Kidney (tissue), 14 donors: ENCODE measurements around the gene SCN7A. TPM values are rescaled to one million over a fixed set of nuclear protein-coding genes. Genes with fewer than 3 reads are reported as not detected.
"Not testable (repeated sequence)": the region's sequence is repeated elsewhere in the genome, so short reads cannot be mapped to it uniquely, and the experiment has no call there.

Source experiments
- DNase-seq, 5 donors: peaks; one replicate each; pipeline ENCODE4 v3.0.0-alpha.2; 2013 to 2020
- FAIRE-seq: peaks from 2 replicates; lab custom pipeline; 2012; peaks lifted over from hg19 to GRCh38; lab: Jason Lieb, UNC
- H3K27ac ChIP-seq, 2 donors: one replicate each; pipeline ENCODE4 v1.7.0; 2013; ENCODE audit warnings: low read depth in 2 of 2, low read length in 2 of 2, inconsistent platforms in 1 of 2
- H3K27me3 ChIP-seq: one replicate; pipeline ENCODE4 v1.7.1; 2013; ENCODE audit warnings: low read length, inconsistent platforms; ENCODE audit not compliant: control insufficient read depth, insufficient read depth
- H3K36me3 ChIP-seq, 3 donors: one replicate each; pipeline versions ENCODE4 v1.7.0 to v1.7.1; 2013; ENCODE audit warnings: low read length in 3 of 3, control low read depth in 1 of 3, inconsistent platforms in 1 of 3; ENCODE audit not compliant: insufficient read depth in 3 of 3, control insufficient read depth in 2 of 3
- H3K4me1 ChIP-seq, 3 donors: one replicate each; pipeline versions ENCODE4 v1.7.0 to v1.7.1; 2013; ENCODE audit warnings: low read length in 3 of 3, inconsistent platforms in 1 of 3, low read depth in 1 of 3; ENCODE audit not compliant: control insufficient read depth in 2 of 3, insufficient read depth in 2 of 3
- H3K4me3 ChIP-seq, 3 donors: one replicate each; pipeline versions ENCODE4 v1.7.0 to v1.8.1; 2013; ENCODE audit warnings: low read length in 3 of 3, control low read depth in 1 of 3, inconsistent platforms in 1 of 3
- H3K9ac ChIP-seq, 3 donors: one replicate each; pipeline versions ENCODE4 v1.7.0 to v1.7.1; 2013; ENCODE audit warnings: low read length in 3 of 3, control low read depth in 1 of 3, inconsistent platforms in 1 of 3
- H3K9me3 ChIP-seq, 3 donors: one replicate each; pipeline versions ENCODE4 v1.7.0 to v1.7.1; 2013; ENCODE audit warnings: low read length in 3 of 3, control low read depth in 1 of 3, inconsistent platforms in 1 of 3; ENCODE audit not compliant: control insufficient read depth in 2 of 3, insufficient read depth in 1 of 3
- intact Hi-C: fragments of 100-400 bp; cut with DNase I; formaldehyde crosslinking; loops from one replicate; pipeline ENCODE4 v1.11.1; 2022
- polyA plus RNA-seq: library from polyadenylated mRNA; stranded (reverse); fragments of 350-450 nt; fragmentation: Illumina TruSeq; extraction: RNeasy Lipid Tissue Mini Kit (QIAGEN cat#74804); gene quantifications from one replicate; pipeline ENCODE4 v1.2.3, GENCODE V29; 2014; ENCODE audit warnings: low read depth, low replicate concordance; ENCODE audit not compliant: insufficient read depth
- total RNA-seq: library from RNA; stranded (reverse); fragmentation: NEBNext Ultra II Directional; extraction: Animal tissue kit (Norgen Biotek cat#: 25700); gene quantifications from one replicate; pipeline ENCODE4 v1.2.1, GENCODE V29; 2021
- TF ChIP-seq, protein P1 (sequence below): IDR thresholded peaks from 3 replicates; pipeline ENCODE4 v1.5.1; 2012; ENCODE audit warnings: mild to moderate bottlenecking, moderate library complexity, borderline replicate concordance; ENCODE audit not compliant: insufficient read depth; ENCODE audit errors: extremely low read depth
- donor health status: control.
- donor health status: control.
- donor health status: control.
- donor health status: control.
- donor health status: control.
- donor health status: DM: yes; HTN: yes; CAD: no.
- donor health status: Normal renal cell carcinoma (clear cell type).

Gene SCN7A
- total and polyA plus RNA-seq, 2 donors from 2014 or later = 1.9 to 3.6 TPM

DNA sequence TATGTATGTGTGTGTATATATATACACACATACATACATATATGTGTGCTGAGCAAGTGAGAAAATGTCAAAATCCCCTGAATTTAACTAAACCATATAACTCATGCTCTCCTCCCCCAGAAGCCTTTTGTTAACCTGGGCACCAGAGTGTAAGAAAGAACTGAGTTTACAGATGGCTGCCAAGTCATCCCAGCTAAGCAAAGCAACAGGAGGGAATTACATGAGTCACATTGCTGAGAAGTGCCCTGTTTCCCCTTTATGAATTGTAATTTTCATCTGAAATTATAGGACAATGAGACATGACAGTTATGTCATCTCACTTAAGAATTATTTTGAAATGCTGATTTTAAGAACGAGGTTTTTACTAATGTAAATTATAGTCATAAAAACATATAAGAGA, 29.9 kb downstream of the SCN7A start:
- FAIRE-seq (no peak), DNase-seq (no peak)
- Histone ChIP-seq H3K27me3 (no peaks in the 10 kb centered on the region), H3K4me1 (no peaks in the 10 kb centered on the region), H3K9ac (no peak overlapping the region), H3K4me3 (no peak overlapping the region), H3K27ac (no peak overlapping the region), H3K36me3 (no peaks in the 10 kb centered on the region), H3K9me3 (peaks cover 0 to 3% (median 0%) of the 10 kb centered on the region in 3 donors)
- intact Hi-C loops = no loop called here
- TF ChIP-seq, protein P1, sequence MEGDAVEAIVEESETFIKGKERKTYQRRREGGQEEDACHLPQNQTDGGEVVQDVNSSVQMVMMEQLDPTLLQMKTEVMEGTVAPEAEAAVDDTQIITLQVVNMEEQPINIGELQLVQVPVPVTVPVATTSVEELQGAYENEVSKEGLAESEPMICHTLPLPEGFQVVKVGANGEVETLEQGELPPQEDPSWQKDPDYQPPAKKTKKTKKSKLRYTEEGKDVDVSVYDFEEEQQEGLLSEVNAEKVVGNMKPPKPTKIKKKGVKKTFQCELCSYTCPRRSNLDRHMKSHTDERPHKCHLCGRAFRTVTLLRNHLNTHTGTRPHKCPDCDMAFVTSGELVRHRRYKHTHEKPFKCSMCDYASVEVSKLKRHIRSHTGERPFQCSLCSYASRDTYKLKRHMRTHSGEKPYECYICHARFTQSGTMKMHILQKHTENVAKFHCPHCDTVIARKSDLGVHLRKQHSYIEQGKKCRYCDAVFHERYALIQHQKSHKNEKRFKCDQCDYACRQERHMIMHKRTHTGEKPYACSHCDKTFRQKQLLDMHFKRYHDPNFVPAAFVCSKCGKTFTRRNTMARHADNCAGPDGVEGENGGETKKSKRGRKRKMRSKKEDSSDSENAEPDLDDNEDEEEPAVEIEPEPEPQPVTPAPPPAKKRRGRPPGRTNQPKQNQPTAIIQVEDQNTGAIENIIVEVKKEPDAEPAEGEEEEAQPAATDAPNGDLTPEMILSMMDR = no peak

DNA sequence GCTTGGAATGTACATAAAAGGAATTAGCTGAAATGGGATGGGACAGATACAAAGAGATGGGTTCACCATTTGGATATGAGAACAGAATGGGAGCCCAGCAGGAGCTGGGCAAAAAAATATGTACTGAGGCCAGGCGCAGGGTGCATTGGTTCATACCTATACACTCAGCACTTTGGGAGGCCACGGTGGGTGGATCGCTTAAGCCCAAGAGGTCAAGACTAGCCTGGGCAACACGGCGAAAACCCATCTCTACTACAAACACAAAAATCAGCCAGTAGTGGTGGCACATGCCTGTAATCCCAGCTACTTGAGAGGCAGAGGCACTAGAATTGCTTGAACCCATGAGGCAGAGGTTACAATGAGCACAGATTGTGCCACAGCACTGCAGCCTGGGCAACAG, 30.4 kb downstream of the SCN7A start:
- Histone ChIP-seq H3K27ac (no peak overlapping the region), H3K4me1 (no peaks in the 10 kb centered on the region), H3K4me3 (no peak overlapping the region), H3K27me3 (no peaks in the 10 kb centered on the region), H3K9ac (no peak overlapping the region), H3K36me3 (no peaks in the 10 kb centered on the region), H3K9me3 (peaks cover 0 to 3% (median 0%) of the 10 kb centered on the region in 3 donors)
- FAIRE-seq (no peak), DNase-seq (peak in 1 of 5 donors; percentile 25)
- TF ChIP-seq, protein P1 = no peak
- intact Hi-C loops = no loop called here

DNA sequence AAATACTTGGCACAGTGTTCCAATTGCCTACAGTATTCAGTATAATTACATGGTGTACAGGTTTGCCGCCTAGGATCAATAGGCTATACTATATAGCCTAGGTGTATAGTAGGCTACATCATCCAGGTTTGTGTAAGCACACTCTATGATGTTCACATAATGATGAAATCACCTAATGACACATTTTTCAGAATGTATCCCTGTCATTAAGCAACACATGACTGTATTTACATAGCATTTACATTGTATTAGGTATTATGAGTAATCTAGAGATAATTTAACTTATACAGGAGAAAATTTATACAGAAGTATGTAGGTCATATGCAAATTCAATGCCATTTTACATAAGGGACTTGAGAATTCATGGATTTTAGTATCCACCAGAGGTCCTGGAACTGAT, 35.4 kb downstream of the SCN7A start:
- intact Hi-C loops = no loop called here
- H3K9ac ChIP-seq = no peak overlapping the region
- H3K27me3 ChIP-seq = no peaks in the 10 kb centered on the region
- no peak for FAIRE-seq
- no peak overlapping the region for H3K27ac ChIP-seq
- peaks cover 0 to 3% (median 0%) of the 10 kb centered on the region in 3 donors for H3K9me3 ChIP-seq
- H3K36me3 ChIP-seq = no peaks in the 10 kb centered on the region
- TF ChIP-seq, protein P1 = no peak
- no peak overlapping the region for H3K4me3 ChIP-seq
- no peak for DNase-seq
- H3K4me1 ChIP-seq = no peaks in the 10 kb centered on the region

DNA sequence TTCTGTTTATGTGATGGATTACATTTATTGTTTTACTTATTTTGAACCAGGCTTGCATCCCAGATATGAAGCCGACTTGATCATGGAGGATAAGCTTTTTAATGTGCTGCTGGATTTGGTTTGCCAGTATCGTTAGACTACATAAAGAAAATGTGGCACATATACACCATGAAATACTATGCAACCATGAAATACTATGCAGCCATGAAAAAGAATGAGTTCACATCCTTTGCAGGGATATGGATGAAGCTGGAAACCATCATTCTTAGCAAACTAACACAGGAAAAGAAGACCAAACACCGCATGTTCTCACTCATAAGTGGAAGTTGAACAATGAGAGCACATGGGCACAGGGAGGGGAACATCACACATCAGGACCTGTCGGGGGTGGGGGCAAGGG, 38.2 kb downstream of the SCN7A start:
- H3K9ac ChIP-seq, H3K36me3 ChIP-seq, H3K4me3 ChIP-seq, intact Hi-C loops, H3K4me1 ChIP-seq, FAIRE-seq, H3K27me3 ChIP-seq, H3K27ac ChIP-seq, H3K9me3 ChIP-seq, DNase-seq: not testable (repeated sequence)
